ENCODE data around the gene ACADSB. TPM values are rescaled to one million over a fixed set of nuclear protein-coding genes. Genes with fewer than 3 reads are reported as not detected.

Gene ACADSB
- total RNA-seq, 4 donors from 2014 or later, result 3.0 to 31.4 (median 13.9) TPM

DNA sequence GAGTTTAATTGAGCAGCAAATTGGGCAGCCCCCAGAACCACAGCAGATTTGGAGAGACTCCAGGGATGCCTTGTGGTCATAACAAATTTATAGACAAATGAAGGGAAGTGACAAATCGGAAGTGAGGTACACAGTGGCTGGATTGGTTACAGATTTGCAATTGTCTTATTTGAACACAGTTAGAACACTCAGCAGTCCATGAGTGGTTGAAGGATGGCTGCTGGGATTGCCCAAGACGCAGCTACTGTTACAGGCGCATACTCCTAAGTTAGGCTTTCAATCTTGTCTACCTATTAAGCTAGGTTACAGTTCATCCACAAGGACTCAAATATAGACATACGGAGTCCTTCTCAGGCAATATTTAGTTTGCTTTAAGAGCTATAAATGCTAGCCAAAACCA, 7.4 kb downstream of the ACADSB start:
- no peak for DNase-seq
- no peaks in the 10 kb centered on the region for H3K9me3 ChIP-seq
- in situ Hi-C loops (cut with MboI; ENCODE audit: low pct_ligation_motif_present in 1 of 4, low pct_unique_long_range_greater_than_20kb in 1 of 4, low sequenced_read_pairs in 3 of 4), result no loop called here
- no peaks in the 10 kb centered on the region for H3K36me3 ChIP-seq
- no peak overlapping the region for H3K27ac ChIP-seq
- peaks cover 0 to 14% (median 6%) of the 10 kb centered on the region in 4 donors for H3K4me1 ChIP-seq
- H3K4me3 ChIP-seq, result no peak overlapping the region
- 95% methylated on average over 4 of the region's 4 CpGs; no CpG with 5 or more reads in 1 of the 2 donors for WGBS, 2 donors (ENCODE audit: low coverage in 1 of 2)
- intact Hi-C loops (cut with DNase I; ENCODE audit: low total_unique reads), result no loop called here
- no peaks in the 10 kb centered on the region for H3K27me3 ChIP-seq
- TF ChIP-seq POLR2A (IDR thresholded peaks at IDR 0.05), result no peak
- TF ChIP-seq EP300 (IDR thresholded peaks at IDR 0.05; ENCODE audit: low read depth), result no peak
- TF ChIP-seq, protein P1, sequence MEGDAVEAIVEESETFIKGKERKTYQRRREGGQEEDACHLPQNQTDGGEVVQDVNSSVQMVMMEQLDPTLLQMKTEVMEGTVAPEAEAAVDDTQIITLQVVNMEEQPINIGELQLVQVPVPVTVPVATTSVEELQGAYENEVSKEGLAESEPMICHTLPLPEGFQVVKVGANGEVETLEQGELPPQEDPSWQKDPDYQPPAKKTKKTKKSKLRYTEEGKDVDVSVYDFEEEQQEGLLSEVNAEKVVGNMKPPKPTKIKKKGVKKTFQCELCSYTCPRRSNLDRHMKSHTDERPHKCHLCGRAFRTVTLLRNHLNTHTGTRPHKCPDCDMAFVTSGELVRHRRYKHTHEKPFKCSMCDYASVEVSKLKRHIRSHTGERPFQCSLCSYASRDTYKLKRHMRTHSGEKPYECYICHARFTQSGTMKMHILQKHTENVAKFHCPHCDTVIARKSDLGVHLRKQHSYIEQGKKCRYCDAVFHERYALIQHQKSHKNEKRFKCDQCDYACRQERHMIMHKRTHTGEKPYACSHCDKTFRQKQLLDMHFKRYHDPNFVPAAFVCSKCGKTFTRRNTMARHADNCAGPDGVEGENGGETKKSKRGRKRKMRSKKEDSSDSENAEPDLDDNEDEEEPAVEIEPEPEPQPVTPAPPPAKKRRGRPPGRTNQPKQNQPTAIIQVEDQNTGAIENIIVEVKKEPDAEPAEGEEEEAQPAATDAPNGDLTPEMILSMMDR (IDR thresholded peaks at IDR 0.05), result no peak
- TF ChIP-seq POLR2AphosphoS5 (IDR thresholded peaks at IDR 0.05), result no peak

DNA sequence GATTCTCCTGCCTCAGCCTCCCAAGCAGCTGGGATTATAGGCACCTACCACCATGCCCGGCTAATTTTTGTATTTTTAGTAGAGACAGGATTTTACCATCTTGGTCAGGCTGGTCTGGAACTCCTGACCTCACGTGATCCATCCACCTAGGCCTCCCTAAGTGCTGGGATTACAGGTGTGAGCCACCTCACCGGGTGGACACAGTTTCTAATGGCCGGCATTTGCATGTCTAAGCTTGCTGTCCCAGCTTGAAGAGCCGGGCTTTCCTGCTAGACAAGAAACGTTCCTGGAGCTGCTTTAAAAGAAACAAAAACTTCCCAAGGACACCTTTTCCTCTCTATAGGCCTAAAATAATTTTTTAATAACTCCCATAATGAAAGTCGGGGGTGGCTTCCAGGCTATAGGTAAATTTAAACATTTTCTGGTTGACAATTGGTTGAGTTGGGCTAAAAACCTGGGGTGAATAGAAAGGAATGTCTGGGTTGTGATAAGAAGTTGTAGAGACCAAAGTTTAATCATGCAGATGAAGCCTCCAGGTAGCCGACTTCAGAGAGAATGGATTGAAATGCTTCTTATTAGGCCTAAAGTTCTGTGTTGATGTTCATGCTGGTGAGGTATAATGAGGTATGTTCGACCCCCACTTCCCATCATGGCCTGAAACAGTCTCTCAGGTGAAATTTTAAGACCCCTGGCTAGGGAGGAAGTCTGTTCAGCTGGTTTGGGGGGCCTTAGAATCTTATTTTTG, 8.8 kb downstream of the ACADSB start:
- Histone ChIP-seq H3K27ac (no peak overlapping the region), H3K27me3 (no peaks in the 10 kb centered on the region), H3K4me3 (no peak overlapping the region), H3K4me1 (peaks cover 0 to 21% (median 13%) of the 10 kb centered on the region in 4 donors), H3K36me3 (no peaks in the 10 kb centered on the region), H3K9me3 (no peaks in the 10 kb centered on the region)
- no peak for DNase-seq
- in situ Hi-C loops (cut with MboI; ENCODE audit: low pct_ligation_motif_present in 1 of 4, low pct_unique_long_range_greater_than_20kb in 1 of 4, low sequenced_read_pairs in 3 of 4), result no loop called here
- intact Hi-C loops (cut with DNase I; ENCODE audit: low total_unique reads), result no loop called here
- TF ChIP-seq EP300 (IDR thresholded peaks at IDR 0.05; ENCODE audit: low read depth) (no peak), POLR2A (IDR thresholded peaks at IDR 0.05) (no peak), POLR2AphosphoS5 (IDR thresholded peaks at IDR 0.05) (no peak)
- TF ChIP-seq, protein P1 (IDR thresholded peaks at IDR 0.05), result no peak
- WGBS, 2 donors (ENCODE audit: low coverage in 1 of 2), result 84 to 87% methylated on average over 5 to 9 of the region's 9 CpGs

DNA sequence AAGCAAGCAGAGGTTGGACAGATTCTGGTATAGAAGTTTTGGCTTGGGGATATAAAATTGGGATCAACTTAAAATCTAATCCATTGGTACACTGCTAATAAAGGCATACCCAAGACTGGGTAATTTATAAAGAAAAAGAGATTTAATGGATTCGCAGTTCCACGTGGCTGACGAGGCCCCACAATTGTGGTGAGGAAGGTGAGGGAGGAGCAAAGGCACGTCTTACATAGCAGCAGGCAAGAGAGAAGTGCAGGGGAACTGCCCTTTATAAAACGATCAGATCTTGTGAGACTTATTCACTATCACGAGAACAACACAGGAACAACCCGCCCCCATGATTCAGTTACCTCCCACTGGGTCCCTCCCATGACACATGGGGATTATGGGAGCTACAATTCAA, 9.7 kb downstream of the ACADSB start:
- Histone ChIP-seq H3K27me3 (no peaks in the 10 kb centered on the region), H3K4me3 (no peak overlapping the region), H3K9me3 (no peaks in the 10 kb centered on the region), H3K4me1 (peaks cover 0 to 21% (median 13%) of the 10 kb centered on the region in 4 donors), H3K36me3 (no peaks in the 10 kb centered on the region), H3K27ac (no peak overlapping the region)
- no peak for DNase-seq
- intact Hi-C loops (cut with DNase I; ENCODE audit: low total_unique reads), result no loop called here
- in situ Hi-C loops (cut with MboI; ENCODE audit: low pct_ligation_motif_present in 1 of 4, low pct_unique_long_range_greater_than_20kb in 1 of 4, low sequenced_read_pairs in 3 of 4), result no loop called here
- 88 to 91% methylated on average over 5 to 7 of the region's 7 CpGs for WGBS, 2 donors (ENCODE audit: low coverage in 1 of 2)
- TF ChIP-seq POLR2AphosphoS5 (IDR thresholded peaks at IDR 0.05) (no peak), POLR2A (IDR thresholded peaks at IDR 0.05) (no peak), EP300 (IDR thresholded peaks at IDR 0.05; ENCODE audit: low read depth) (no peak)
- TF ChIP-seq, protein P1 (IDR thresholded peaks at IDR 0.05), result no peak

DNA sequence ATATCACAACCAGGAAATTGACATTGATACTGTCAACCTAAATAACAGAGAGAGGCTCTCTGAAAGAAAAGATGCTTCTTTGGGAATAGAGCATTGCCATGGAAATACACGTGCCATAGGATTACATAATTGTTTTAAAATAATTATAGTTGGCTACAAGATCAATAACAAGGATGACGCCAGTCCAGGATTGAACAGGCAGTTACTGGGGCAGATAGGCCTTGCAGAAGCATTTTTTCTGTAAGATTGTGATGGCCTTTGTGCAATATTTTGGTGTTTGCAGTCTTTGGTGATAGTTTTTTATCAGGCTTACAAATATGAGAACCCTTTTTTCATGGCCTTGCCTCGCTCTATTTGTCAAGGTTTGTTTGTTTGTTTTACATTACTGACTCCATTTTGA, 10.5 kb downstream of the ACADSB start:
- WGBS, 2 donors (ENCODE audit: low coverage in 1 of 2), result 63 to 74% methylated on average over 3 of the region's 3 CpGs
- H3K4me3 ChIP-seq, result no peak overlapping the region
- intact Hi-C loops (cut with DNase I; ENCODE audit: low total_unique reads) (no loop called here), in situ Hi-C loops (cut with MboI; ENCODE audit: low pct_ligation_motif_present in 1 of 4, low pct_unique_long_range_greater_than_20kb in 1 of 4, low sequenced_read_pairs in 3 of 4) (no loop called here)
- no peak for DNase-seq
- H3K27me3 ChIP-seq, result no peaks in the 10 kb centered on the region
- no peak for TF ChIP-seq POLR2AphosphoS5 (IDR thresholded peaks at IDR 0.05)
- TF ChIP-seq, protein P1 (IDR thresholded peaks at IDR 0.05), result no peak
- no peak for TF ChIP-seq POLR2A (IDR thresholded peaks at IDR 0.05)
- no peak for TF ChIP-seq EP300 (IDR thresholded peaks at IDR 0.05; ENCODE audit: low read depth)
- H3K9me3 ChIP-seq, result no peaks in the 10 kb centered on the region
- H3K36me3 ChIP-seq, result no peaks in the 10 kb centered on the region
- H3K4me1 ChIP-seq, result peaks cover 0 to 21% (median 13%) of the 10 kb centered on the region in 4 donors
- no peak overlapping the region for H3K27ac ChIP-seq

All from transverse colon (tissue), 4 donors.